Measurements from ENCODE around the gene ECE1.

The ECE1 gene

GRCh38 chr1:21337454-21337927 lies 47.2 kb upstream of the ECE1 start:
- DNase-seq = no peak
- peaks cover 0 to 9% (median 8%) of the 10 kb centered on the region in 3 donors for H3K36me3 ChIP-seq
- H3K27ac ChIP-seq = peak overlapping the region; percentile 95 to 96
- no peaks in the 10 kb centered on the region for H3K27me3 ChIP-seq
- TF ChIP-seq, protein P1, sequence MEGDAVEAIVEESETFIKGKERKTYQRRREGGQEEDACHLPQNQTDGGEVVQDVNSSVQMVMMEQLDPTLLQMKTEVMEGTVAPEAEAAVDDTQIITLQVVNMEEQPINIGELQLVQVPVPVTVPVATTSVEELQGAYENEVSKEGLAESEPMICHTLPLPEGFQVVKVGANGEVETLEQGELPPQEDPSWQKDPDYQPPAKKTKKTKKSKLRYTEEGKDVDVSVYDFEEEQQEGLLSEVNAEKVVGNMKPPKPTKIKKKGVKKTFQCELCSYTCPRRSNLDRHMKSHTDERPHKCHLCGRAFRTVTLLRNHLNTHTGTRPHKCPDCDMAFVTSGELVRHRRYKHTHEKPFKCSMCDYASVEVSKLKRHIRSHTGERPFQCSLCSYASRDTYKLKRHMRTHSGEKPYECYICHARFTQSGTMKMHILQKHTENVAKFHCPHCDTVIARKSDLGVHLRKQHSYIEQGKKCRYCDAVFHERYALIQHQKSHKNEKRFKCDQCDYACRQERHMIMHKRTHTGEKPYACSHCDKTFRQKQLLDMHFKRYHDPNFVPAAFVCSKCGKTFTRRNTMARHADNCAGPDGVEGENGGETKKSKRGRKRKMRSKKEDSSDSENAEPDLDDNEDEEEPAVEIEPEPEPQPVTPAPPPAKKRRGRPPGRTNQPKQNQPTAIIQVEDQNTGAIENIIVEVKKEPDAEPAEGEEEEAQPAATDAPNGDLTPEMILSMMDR (IDR thresholded peaks at IDR 0.05) = no peak
- peaks cover 5 to 99% (median 95%) of the 10 kb centered on the region in 4 donors for H3K4me1 ChIP-seq
- H3K9me3 ChIP-seq = no peaks in the 10 kb centered on the region
- H3K4me3 ChIP-seq = peak overlapping the region; percentile 6 to 19
- intact Hi-C loops (cut with DNase I; ENCODE audit: low total_unique reads) = no loop called here

DNA sequence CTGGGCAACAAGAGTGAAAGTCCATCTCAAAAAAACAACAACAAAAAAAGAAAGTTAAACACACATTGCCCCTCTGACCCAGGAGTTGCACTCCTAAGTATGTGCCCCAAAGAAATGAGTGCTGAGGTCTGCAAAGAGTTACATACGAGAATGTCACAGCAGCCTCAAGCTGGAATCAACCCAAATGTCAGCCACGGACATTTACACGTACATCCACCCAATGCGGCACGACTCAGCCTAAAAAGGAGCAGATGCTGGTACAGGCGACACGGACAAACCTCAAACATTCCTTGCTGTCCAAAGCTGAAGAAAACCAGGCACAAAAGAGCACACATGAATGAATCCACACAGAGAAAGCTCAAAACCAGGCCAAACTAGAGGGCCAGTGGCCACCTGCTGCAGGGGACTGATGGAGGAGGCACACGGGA lies 46.8 kb upstream of the ECE1 start:
- peak overlapping the region in 1 of 2 donors; percentile 19 for H3K4me3 ChIP-seq
- intact Hi-C loops (cut with DNase I; ENCODE audit: low total_unique reads) = no loop called here
- peaks cover 5 to 100% (median 95%) of the 10 kb centered on the region in 4 donors for H3K4me1 ChIP-seq
- no peaks in the 10 kb centered on the region for H3K27me3 ChIP-seq
- H3K27ac ChIP-seq = peak overlapping the region; percentile 95 to 96
- DNase-seq = peak in 1 of 2 donors; percentile 47
- H3K9me3 ChIP-seq = no peaks in the 10 kb centered on the region
- H3K36me3 ChIP-seq = peaks cover 0 to 9% (median 8%) of the 10 kb centered on the region in 3 donors
- TF ChIP-seq, protein P1 (IDR thresholded peaks at IDR 0.05) = no peak

- H3K36me3 ChIP-seq = peaks cover 0 to 13% (median 9%) of the 10 kb centered on the region in 3 donors
- TF ChIP-seq, protein P1 (IDR thresholded peaks at IDR 0.05) = no peak
- peak overlapping the region; percentile 95 to 96 for H3K27ac ChIP-seq
- H3K4me1 ChIP-seq = peaks cover 5 to 100% (median 95%) of the 10 kb centered on the region in 4 donors
- no peaks in the 10 kb centered on the region for H3K27me3 ChIP-seq
- peak overlapping the region in 1 of 2 donors; percentile 43 for H3K4me3 ChIP-seq
- no peak for DNase-seq
- no peaks in the 10 kb centered on the region for H3K9me3 ChIP-seq
- intact Hi-C loops (cut with DNase I; ENCODE audit: low total_unique reads) = no loop called here
Measured at GRCh38 chr1:21335750-21336224, 45.5 kb upstream of the ECE1 start.

- Histone ChIP-seq H3K27ac (peak overlapping the region; percentile 95 to 96), H3K4me3 (peak overlapping the region; percentile 43 to 44), H3K27me3 (no peaks in the 10 kb centered on the region), H3K4me1 (peaks cover 5 to 100% (median 95%) of the 10 kb centered on the region in 4 donors), H3K36me3 (peaks cover 0 to 14% (median 7%) of the 10 kb centered on the region in 3 donors), H3K9me3 (no peaks in the 10 kb centered on the region)
- TF ChIP-seq, protein P1 (IDR thresholded peaks at IDR 0.05) = no peak
- no peak for DNase-seq
- intact Hi-C loops (cut with DNase I; ENCODE audit: low total_unique reads) = no loop called here
Measured at GRCh38 chr1:21335088-21335691, 44.9 kb upstream of the ECE1 start.

GRCh38 chr1:21334214-21335087 lies 44.2 kb upstream of the ECE1 start:
- intact Hi-C loops (cut with DNase I; ENCODE audit: low total_unique reads) = no loop called here
- DNase-seq = peak; percentile 82 to 86
- H3K4me3 ChIP-seq = peak overlapping the region; percentile 43 to 44

More at GRCh38 chr1:21334214-21335087, 44.2 kb upstream of the ECE1 start:
- H3K36me3 ChIP-seq = peaks cover 0 to 10% (median 0%) of the 10 kb centered on the region in 3 donors
- peaks cover 5 to 100% (median 94%) of the 10 kb centered on the region in 4 donors for H3K4me1 ChIP-seq
- TF ChIP-seq, protein P1 (IDR thresholded peaks at IDR 0.05) = peak; percentile 87 to 88
- peak overlapping the region; percentile 95 to 96 for H3K27ac ChIP-seq
- no peaks in the 10 kb centered on the region for H3K27me3 ChIP-seq
- no peaks in the 10 kb centered on the region for H3K9me3 ChIP-seq
